GM21529 (cell line): ENCODE measurements around the gene TSPY10.
"Not testable (repeated sequence)": the region's sequence is repeated elsewhere in the genome, so short reads cannot be mapped to it uniquely, and the experiment has no call there.

Source experiments
- ATAC-seq: cut with Tn5 transposase; IDR thresholded peaks from one replicate; pipeline ENCODE4 v1.9.1; 2021; ENCODE audit not compliant: unreplicated experiment

Gene TSPY10

DNA sequence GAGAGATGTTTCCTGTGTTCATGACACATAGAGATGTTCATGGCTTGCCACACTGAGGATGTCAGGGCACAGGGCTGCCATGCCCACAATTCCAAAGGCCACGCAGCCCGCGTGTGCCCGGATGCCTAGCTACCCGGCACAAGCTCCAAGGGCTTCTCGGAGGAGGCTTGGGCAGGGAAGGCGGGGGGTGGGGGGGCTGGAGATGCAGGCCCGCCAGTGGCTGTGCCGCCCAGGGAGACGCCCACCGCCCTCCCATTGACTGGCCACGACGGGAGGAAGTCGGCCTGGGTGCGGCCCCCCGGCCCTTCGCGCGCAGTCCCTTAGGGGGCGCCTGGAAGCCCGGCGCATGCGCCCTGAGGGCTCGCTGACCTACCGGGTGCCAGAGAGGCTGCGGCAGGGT, at the start of gene TSPY10:
TSPY10 (plus strand) TSS at position 301 of the 400 bp plus-strand sequence; CDS start at position 347, 46 bp downstream.
- ATAC-seq: not testable (repeated sequence)

GRCh38 chrY:9486967-9487366, 40.7 kb upstream of the TSPY10 start, which contains the start of gene TSPY9:
TSPY9 (plus strand) TSS chrY:9487267; CDS start chrY:9487313, 46 bp downstream.
- ATAC-seq: not testable (repeated sequence)

- not testable (repeated sequence) for ATAC-seq
Observed at GRCh38 chrY:9504396-9504795, 23.3 kb upstream of the TSPY10 start.

DNA sequence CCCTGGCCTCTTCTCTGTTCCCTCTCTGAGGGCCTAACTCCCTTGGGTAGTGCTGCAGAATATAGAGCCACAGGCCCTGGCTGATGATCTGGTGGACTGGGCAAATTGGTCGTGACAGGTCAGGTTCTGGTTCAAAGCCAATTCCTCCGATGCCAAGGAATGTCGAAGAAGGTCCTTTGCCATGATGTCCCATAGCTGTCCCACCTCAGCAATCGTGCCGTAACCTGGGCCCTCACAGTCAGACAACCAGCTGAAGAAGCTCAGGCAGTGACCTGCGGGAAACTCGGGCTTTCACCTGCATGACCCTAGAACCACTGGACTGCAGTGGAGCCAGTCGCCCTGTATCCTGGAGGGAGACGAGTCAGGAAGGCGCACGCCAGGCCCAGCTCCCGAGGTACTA, 11.4 kb upstream of the TSPY10 start:
- not testable (repeated sequence) for ATAC-seq
